OCI-M2 (cell line): ENCODE measurements around the gene ELL2.
"Not testable (repeated sequence)": the region's sequence is repeated elsewhere in the genome, so short reads cannot be mapped to it uniquely, and the experiment has no call there.

Source experiments
- DNase-seq: peaks from one replicate; lab custom pipeline; 2025; ENCODE audit not compliant: unreplicated experiment; lab: John Stamatoyannopoulos, UW

The ELL2 gene

GRCh38 chr5:95909738-95910137 is 51.9 kb downstream of the ELL2 start:
- DNase-seq: no peak

- no peak for DNase-seq
Observed at GRCh38 chr5:95908799-95909198, 52.9 kb downstream of the ELL2 start.

DNA sequence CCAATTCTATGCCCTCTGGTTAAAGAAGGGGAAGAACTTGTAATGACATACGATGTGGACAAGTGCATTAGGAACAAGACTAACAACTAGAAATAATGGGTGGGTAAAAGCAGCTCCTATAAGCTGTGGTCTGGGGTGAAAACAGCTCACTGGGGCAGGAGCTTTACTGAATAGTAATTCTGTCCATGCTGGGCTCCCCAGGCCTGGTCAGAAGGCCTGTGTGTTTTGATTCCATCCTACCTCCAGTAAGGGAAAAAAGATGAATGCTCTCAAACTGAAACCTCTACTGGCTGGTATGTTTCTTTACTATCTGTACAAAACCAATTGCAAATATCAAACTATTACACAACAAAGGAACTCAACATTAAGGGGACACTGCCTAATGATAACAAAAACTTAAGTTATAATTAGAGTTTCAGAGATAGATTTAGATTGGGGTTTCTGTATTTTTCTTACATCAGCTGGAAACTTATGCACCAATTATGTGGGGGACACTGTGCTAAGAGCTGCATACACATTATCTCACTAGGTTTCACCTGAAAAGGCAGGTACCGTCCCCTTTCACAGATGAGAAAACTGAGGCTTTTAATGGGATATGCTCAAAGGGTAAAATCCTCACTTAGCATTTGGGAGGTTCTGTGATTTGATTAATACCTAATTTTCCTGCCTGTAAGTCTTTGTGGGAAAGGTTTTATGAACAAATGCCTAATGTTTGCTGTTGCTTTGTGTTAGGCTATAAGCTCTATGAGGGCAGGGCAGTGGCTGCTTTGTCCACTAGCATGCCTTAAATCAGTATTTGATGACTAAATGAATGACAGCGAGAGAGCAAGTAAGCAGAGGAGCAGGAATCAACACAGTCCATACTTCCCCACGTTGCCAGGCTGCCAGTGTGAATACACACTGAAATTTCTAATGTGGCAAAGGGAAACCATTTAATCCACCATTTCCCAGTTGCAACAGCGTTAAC is 53.6 kb downstream of the ELL2 start:
- DNase-seq: no peak

DNA sequence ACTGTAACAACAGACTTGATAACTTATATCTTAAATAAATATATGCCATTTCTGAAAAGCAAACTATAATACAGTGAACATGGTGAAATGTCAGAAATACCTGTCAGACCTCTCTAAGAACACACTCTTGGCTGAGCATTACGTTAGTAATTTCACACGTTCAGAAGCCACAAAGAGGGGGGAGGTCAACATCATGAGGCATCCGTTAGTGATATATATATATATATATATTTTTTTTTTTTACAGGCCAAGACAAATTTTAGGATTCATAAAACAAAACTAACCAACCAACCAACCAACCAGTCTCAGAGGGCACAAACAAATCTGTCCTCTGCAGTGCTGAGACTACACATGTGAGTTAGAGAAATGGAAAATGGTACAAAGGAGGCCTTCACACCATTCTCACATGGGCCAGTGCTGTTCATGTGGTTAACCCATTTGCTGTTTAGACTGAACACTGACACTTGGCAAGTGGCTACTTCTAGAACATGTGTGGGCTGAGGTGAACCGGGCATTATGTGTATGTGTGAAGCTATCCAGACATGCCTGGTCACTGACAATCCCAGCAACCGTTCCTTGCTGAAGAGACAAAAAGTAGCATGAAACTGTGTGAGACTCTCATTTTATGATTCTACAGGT is 54.5 kb downstream of the ELL2 start:
- no peak for DNase-seq

GRCh38 chr5:95906398-95906797 is 55.3 kb downstream of the ELL2 start:
- not testable (repeated sequence) for DNase-seq

DNA sequence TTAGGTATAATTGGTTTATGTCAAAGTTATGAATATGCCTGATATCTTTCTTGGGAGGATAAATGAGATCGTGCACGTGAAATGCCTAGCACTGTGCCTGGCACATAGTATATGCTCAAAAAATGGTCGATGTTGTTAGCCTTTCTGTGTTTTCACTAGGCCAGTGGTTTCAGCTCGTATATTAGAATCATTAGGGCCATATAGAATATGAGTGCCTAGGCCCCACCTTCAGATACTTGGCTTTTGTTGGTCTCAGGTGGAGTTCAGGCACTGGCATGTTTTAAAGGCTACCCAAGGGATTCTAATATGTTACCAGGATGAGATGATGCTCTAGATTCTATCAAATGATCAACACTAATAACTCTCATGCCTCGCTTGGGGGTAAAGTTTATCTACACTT is 56.8 kb downstream of the ELL2 start:
- DNase-seq: no peak

DNA sequence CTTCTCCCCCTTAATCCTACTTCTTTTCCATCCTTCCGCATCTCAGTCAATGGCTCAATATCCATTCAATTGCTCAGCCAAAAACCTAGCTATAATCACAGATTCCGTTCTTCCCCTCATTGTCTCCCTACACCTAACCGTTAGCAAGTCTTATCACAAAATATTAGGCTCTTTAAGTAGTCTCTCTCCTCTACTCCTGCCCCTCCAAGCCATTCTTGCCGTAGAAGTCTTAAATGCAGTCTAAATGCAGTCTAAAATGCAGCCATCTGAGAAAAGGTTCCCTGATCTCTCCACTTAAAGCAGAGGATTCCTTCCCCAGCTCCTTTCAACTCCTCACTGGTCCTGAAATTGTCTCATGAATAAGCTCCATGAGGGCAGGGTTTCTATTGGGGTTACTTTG is 57.8 kb downstream of the ELL2 start:
- no peak for DNase-seq

- no peak for DNase-seq
Observed at GRCh38 chr5:95901676-95902627, 59.7 kb downstream of the ELL2 start.

DNA sequence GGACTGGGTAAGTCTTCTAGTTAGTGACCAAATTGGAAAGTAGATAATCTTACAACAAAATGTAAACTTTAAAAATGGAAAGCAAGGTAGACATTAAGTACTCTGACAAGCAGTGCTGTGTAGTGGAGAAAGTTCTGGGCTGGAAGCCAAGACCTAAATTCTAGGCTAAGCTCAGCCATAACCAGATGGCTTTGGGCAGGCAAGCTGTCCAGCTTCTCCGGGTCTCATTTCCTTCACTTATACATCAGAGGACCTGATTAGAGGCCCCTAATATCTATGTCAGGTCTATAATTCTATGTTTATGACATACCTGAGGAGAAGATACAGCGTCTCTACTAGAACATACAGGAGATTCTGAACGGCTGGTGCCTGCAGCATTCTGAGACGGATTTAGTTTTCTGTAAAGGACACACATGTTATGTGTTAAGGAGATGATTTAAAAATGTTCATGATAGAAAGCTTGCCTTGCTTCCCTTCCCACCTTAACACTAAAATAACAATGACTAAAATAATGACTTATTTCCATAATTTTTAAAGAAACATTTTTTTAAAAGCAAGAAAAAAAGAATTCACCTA is 61.2 kb downstream of the ELL2 start:
- no peak for DNase-seq

DNA sequence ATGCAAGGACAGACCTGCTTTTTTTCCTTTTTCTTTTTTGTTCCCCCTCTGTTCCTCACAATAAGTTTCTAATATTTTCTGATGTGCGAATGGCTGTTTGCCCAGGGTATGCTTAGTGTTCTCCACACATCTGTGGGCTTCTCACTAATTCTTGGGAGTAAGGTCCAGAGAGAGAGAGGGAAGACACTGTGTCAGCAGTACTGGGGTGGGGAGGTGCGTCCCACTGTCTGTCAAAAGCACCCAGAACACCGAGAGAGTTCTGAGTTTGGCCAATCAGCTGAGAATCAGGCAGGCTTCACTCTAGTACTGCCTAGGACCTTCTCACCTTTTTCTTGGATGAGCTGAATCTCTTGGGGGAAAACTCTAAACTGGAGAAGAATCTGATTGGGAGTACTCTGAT is 61.8 kb downstream of the ELL2 start:
- no peak for DNase-seq

- no peak for DNase-seq
Observed at GRCh38 chr5:95899006-95899405, 62.6 kb downstream of the ELL2 start.

DNA sequence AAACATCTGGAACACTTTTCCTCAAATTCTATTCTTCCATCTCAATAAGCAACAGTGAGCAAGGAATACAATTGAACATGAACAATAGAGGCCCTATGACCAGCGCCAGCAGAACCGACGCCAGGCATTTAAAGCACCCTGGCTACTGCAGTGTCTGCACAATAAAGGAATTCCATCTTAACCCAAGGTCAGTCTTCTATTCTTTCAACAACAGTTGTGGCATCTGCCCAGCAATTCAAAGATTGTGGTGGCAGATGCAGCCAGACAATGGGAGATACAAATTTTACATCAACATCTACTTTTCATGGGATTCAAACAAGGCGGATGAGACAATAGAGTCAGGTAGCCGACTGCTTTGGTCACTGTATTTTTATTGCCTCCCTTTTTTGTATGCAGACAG is 65.9 kb downstream of the ELL2 start:
- no peak for DNase-seq

GRCh38 chr5:95895251-95895650 is 66.4 kb downstream of the ELL2 start:
- DNase-seq: no peak

DNA sequence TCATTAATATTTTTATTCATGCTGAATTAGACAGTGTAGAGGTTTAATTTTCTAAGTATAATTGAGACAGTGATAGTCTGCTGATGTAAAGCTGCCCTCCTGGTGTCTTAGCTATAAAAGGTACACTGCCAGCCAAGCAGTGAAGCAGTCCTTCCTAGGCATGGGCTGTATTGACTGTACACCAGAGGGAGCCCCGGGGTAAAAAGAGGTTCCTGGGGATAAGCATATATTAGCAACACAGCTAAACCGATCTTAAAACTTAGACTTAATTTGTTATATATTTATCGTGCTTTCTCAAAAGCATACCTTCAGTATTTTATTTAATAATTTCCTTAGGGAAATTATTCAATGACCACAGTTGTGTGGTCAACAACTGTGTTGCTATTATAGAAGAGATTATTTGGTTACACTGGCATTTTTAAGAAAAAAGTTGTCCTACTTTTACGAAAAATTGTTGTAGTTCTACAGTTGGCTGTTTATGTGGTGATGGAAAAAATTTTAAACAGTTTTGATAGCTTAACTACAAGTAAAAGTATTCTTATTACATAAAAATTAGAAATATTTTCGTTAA is 68.8 kb downstream of the ELL2 start:
- no peak for DNase-seq

DNA sequence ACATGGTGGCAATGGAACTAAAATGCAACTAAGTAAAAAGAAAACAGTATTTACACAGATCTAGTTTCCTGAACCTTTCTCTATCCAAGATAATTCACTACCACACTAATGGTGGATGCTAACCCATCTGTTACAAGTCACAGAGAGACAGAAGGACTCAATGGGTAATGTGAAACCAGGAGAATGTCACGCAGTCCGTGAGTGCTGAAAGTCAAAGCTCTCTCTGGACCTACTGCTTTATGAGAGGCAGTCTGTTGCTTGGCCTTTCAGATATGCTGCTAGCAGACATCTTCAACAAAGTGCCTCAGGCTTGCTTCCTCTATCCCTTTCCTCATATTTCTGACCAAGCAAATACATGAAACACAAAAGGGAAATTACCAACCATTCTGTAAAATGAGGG is 70.2 kb downstream of the ELL2 start:
- DNase-seq: no peak

GRCh38 chr5:95889076-95889475 is 72.6 kb downstream of the ELL2 start:
- no peak for DNase-seq

- DNase-seq: no peak
Observed at GRCh38 chr5:95887977-95888376, 73.7 kb downstream of the ELL2 start.

DNA sequence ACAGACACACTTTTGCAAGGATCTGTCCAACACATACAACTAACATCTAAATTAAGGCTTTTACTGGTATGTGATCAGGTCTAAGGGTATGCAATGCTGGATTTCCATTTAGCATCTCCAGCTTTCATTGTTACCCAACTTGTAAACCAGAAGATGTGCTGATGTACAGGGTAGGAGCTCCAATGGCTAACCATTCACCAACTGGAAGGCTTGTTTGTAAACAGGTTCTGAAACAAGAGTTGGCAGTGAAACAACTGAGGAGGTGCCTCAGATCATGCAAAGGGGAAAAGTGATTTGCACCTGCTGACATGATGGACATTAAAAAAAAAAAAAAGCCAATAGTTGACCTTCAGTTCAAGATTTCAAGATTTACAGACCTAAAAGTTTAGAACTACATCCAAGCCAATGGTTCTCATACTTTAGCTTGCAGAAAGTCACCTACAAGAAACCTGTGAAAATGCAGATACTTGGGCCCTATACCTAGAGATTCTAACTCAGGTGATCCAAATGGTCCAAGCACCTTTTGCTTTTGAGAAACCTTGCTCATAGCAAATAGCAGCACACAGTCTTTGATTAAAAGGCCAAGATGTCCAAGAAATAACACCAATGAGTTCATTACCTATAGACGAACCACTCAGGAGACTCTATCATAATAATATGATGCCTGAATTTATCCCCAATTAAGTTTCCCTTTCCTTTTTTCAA is 75.2 kb downstream of the ELL2 start:
- DNase-seq: no peak

DNA sequence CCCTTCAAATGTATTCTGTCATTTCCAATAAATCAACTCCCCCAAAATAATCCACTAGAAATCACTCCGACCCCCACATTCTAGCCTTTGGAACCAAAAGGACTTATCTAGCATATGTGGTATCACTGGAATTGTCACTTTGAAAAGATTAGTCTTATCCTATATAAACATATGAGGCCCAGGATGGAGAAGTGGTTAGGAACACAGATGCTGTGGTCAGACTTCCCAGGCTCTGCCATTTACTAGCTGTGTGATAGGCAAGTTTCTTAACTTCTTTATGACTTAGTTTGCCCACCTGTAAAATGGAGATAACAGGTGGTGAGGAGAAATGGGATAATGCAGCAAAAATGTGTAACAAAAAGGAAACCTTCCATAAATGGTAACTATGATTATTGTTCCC is 77.1 kb downstream of the ELL2 start:
- DNase-seq: no peak

GRCh38 chr5:95884017-95884325 is 77.7 kb downstream of the ELL2 start:
- DNase-seq: no peak
